Adrenal gland (tissue), 12 donors: ENCODE results near the gene RASSF1. TPM values are rescaled to one million over a fixed set of nuclear protein-coding genes. Genes with fewer than 3 reads are reported as not detected.

Source experiments
- DNase-seq, 7 donors: peaks; one replicate each; pipeline ENCODE4 v3.0.0-alpha.2; 2019 to 2020
- H3K27ac ChIP-seq, 5 donors: fragments of 200-600 bp; sonication (generic) in 4 of 5; 1 replicate in 3 of 5; 2 replicates in 2 of 5; pipeline versions ENCODE4 v1.5.1 to v1.8.0; 2016 to 2020; ENCODE audit warnings: mild to moderate bottlenecking in 1 of 5
- H3K27me3 ChIP-seq: fragments of 200-600 bp; 2 replicates; pipeline ENCODE4 v1.8.0; 2021
- H3K36me3 ChIP-seq, 2 donors: fragments of 200-600 bp; replicated peaks in 1 of 2; 1 replicate in 1 of 2; 2 replicates in 1 of 2; pipeline versions ENCODE4 v1.5.1 to v1.8.0; 2018 to 2022
- H3K4me1 ChIP-seq, 2 donors: fragments of 200-600 bp; replicated peaks in 1 of 2; 1 replicate in 1 of 2; 2 replicates in 1 of 2; pipeline versions ENCODE4 v1.5.1 to v1.8.0; 2018 to 2021
- H3K4me3 ChIP-seq, 4 donors: fragments of 200-600 bp; sonication (generic) in 3 of 4; one replicate each; pipeline ENCODE4 v1.5.1; 2016 to 2018
- H3K9me3 ChIP-seq, 3 donors: fragments of 200-600 bp; sonication (generic) in 1 of 3; replicated peaks in 1 of 3; 1 replicate in 2 of 3; 2 replicates in 1 of 3; pipeline versions ENCODE4 v1.5.1 to v1.8.0; 2016 to 2021
- POLR2A ChIP-seq, 2 donors: fragments of 450-650 bp; IDR thresholded peaks; one replicate each; pipeline ENCODE4 v1.6.1; 2017; ENCODE audit warnings: antibody characterized with exemption in 2 of 2, mild to moderate bottlenecking in 2 of 2, moderate library complexity in 1 of 2
- WGBS, 4 donors: extraction: QIAGEN DNeasy Blood & Tissue Kit in 2 of 4; methylation state at CpG; one replicate each; pipeline versions ENCODE4 v1.1.5 to v1.1.7; 2013 to 2017; 5-methylcytosine and 5-hydroxymethylcytosine counted together
- intact Hi-C, 2 donors: fragments of 100-400 bp; cut with DNase I; formaldehyde crosslinking; loops; one replicate each; pipeline versions ENCODE4 v1.14.1 to v1.15.0; 2022 to 2023
- polyA plus RNA-seq, 3 donors: library from polyadenylated mRNA; stranded (reverse); fragments of 200-250 nt in 2 of 3; fragments of 350-450 nt in 1 of 3; fragmentation: Illumina TruSeq in 1 of 3; extraction: RNeasy Lipid Tissue Mini Kit (QIAGEN cat#74804) in 1 of 3; gene quantifications; one replicate each; pipeline ENCODE4 v1.2.3, GENCODE V29; 2013 to 2014
- total RNA-seq, 9 donors: library from RNA; depleted of rRNA in 4 of 9; stranded (reverse); fragments of >200 nt in 4 of 9; fragments of 120-200 nt in 1 of 9; fragmentation: NEBNext Ultra II Directional in 1 of 9; extraction: Animal tissue kit (Norgen Biotek cat#: 25700) in 1 of 9; gene quantifications; one replicate each; pipeline versions ENCODE4 v1.1.0 to v1.2.4, GENCODE V29; 2013 to 2023
- TF ChIP-seq, protein P1 (sequence below), 6 experiments: fragments of 450-650 bp in 4 of 6; fragments of 200-600 bp in 2 of 6; sonication (generic) in 1 of 6; IDR thresholded peaks; 1 replicate in 5 of 6; 2 replicates in 1 of 6; pipeline versions ENCODE4 v1.5.1 to v1.8.0; 2016 to 2021; ENCODE audit warnings: antibody characterized with exemption in 6 of 6, mild to moderate bottlenecking in 2 of 6, moderate library complexity in 1 of 6
- donor health status: healthy with polysubstance abuse.
- donor health status: Bipolar disorder and iron deficiency.
- donor health status: DM: yes; HTN: yes; CAD: no.
- donor health status: DM: no; HTN: no; CAD: no.
- donor health status: DM: no; HTN: no; CAD: no.
- donor health status: DM: yes; HTN: yes; CAD: no.

RASSF1 gene
- total and polyA plus RNA-seq, 12 donors = 9.6 to 27.4 (median 14.7) TPM

GRCh38 chr3:50293079-50293801 is 47.4 kb downstream of the RASSF1 start:
- H3K27ac ChIP-seq = peak overlapping the region; percentile 23 to 92 (median 65)
- 62 to 68% (median 65%) methylated on average over 10 to 12 of the region's 12 CpGs for WGBS, 4 donors
- TF ChIP-seq, protein P1, sequence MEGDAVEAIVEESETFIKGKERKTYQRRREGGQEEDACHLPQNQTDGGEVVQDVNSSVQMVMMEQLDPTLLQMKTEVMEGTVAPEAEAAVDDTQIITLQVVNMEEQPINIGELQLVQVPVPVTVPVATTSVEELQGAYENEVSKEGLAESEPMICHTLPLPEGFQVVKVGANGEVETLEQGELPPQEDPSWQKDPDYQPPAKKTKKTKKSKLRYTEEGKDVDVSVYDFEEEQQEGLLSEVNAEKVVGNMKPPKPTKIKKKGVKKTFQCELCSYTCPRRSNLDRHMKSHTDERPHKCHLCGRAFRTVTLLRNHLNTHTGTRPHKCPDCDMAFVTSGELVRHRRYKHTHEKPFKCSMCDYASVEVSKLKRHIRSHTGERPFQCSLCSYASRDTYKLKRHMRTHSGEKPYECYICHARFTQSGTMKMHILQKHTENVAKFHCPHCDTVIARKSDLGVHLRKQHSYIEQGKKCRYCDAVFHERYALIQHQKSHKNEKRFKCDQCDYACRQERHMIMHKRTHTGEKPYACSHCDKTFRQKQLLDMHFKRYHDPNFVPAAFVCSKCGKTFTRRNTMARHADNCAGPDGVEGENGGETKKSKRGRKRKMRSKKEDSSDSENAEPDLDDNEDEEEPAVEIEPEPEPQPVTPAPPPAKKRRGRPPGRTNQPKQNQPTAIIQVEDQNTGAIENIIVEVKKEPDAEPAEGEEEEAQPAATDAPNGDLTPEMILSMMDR (IDR thresholded peaks at IDR 0.05) = no peak
- TF ChIP-seq POLR2A (IDR thresholded peaks at IDR 0.05) = peak in 1 of 2 donors; percentile 39

DNA sequence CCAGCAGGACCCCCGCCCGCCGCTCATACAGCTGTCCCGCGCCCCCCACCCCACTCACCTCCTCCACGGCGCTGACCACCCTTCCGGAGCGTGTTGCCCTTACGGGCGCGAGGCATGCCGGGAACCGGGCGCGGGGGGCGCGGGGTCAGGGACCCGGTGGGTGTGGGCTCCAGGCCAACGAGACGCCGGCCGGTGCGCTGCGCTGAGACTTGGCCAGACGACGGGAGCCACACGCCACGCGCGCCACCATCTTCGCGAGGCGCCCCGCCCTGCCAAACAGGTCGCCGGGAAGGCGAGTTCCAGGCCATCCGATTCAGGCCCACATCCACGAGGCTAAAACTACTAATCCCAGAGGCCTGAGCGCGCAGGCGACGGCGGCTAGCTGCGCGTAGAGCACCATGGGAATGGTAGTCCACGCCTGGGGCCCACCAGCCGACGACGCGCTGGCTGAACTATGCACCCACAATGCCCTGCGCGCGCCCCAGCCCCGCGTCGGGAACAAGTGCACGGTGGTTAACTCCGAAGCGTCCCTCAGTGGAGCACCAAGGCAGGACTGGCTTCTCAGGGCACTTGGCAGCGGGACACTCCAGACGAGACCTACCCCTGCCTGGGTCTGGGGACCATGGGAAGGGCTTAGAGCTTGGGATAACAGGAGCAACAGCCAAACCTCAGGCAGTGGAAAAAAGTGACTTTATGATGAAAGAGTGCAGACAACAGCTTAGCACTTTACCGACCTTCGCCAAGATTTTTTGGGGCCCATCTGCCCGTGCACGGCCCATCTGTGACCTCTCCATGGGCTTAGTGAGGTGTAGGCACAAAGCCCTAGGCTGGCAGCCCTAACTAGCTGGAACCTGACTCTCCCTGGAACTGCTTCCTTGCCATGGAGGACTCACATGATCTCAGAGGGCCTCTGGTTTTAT is 48.2 kb downstream of the RASSF1 start, which contains the start of gene IFRD2:
Gene IFRD2 (minus strand): TSS at position 271 of the 920 bp plus-strand sequence. CDS start 155 bp downstream, at position 116.
- Histone ChIP-seq H3K4me3 (peak within 1 kb of the TSS; percentile 3 to 84 (median 78)), H3K36me3 (peaks cover 0 to 28% of the 10 kb centered on the region in 2 donors), H3K27me3 (no peaks in the 10 kb centered on the region), H3K4me1 (peaks cover 19 to 21% of the 10 kb centered on the region in 2 donors), H3K9me3 (no peaks in the 10 kb centered on the region), H3K27ac (peak within 1 kb of the TSS; percentile 23 to 92 (median 82))
- intact Hi-C loops = no loop called here
- TF ChIP-seq POLR2A (IDR thresholded peaks at IDR 0.05) = peak in 1 of 2 donors; percentile 88
- TF ChIP-seq, protein P1 (IDR thresholded peaks at IDR 0.05) = no peak
- peak; percentile 95 to 99 (median 98) for DNase-seq
- WGBS, 4 donors = 0 to 10% (median 1%) methylated on average over 5 to 67 of the region's 67 CpGs

More at GRCh38 chr3:50293079-50293801, 47.4 kb downstream of the RASSF1 start:
- DNase-seq = peak in 5 of 7 donors; percentile 44 to 72 (median 65)
- no peaks in the 10 kb centered on the region for H3K27me3 ChIP-seq
- H3K36me3 ChIP-seq = peaks cover 0 to 20% of the 10 kb centered on the region in 2 donors
- intact Hi-C loops = no loop called here
- H3K4me3 ChIP-seq = peak overlapping the region in 1 of 4 donors; percentile 80
- no peaks in the 10 kb centered on the region for H3K9me3 ChIP-seq
- peaks cover 19 to 25% of the 10 kb centered on the region in 2 donors for H3K4me1 ChIP-seq

GRCh38 chr3:50290161-50290641 is 50.4 kb downstream of the RASSF1 start:
- H3K27me3 ChIP-seq = no peaks in the 10 kb centered on the region
- TF ChIP-seq POLR2A (IDR thresholded peaks at IDR 0.05) = no peak
- TF ChIP-seq, protein P1 (IDR thresholded peaks at IDR 0.05) = no peak
- H3K9me3 ChIP-seq = no peaks in the 10 kb centered on the region
- no peak overlapping the region for H3K27ac ChIP-seq
- peaks cover 19 to 21% of the 10 kb centered on the region in 2 donors for H3K4me1 ChIP-seq
- intact Hi-C loops = no loop called here
- WGBS, 4 donors = 82 to 90% (median 86%) methylated on average over 9 to 16 of the region's 16 CpGs
- H3K36me3 ChIP-seq = peaks cover 0 to 30% of the 10 kb centered on the region in 2 donors
- peak in 4 of 7 donors; percentile 44 to 70 (median 54) for DNase-seq
- no peak overlapping the region for H3K4me3 ChIP-seq
